Panc1 (cell line): Measurements from ENCODE around the gene PRKACB.

ENCODE experiments used
- POLR2AphosphoS5 ChIP-seq: IDR thresholded peaks from 2 replicates; pipeline ENCODE4 v1.6.1; 2012; ENCODE audit warnings: mild to moderate bottlenecking, low read depth, low read length, moderate library complexity
- REST ChIP-seq, 2 experiments: IDR thresholded peaks; 2 replicates each; pipeline ENCODE4 v1.6.1; 2011 to 2012; ENCODE audit warnings: low read depth in 2 of 2, control low read depth in 1 of 2, low read length in 1 of 2, mild to moderate bottlenecking in 1 of 2, moderate library complexity in 1 of 2; ENCODE audit not compliant: insufficient read depth in 1 of 2
- TCF7L2 ChIP-seq: IDR thresholded peaks from 2 replicates; pipeline ENCODE4 v1.6.1; 2011; ENCODE audit warnings: mild to moderate bottlenecking, low read depth, low read length, inconsistent platforms
- TF ChIP-seq, protein P1 (sequence below): fragments of 450-650 bp; IDR thresholded peaks from 2 replicates; pipeline ENCODE4 v1.5.1; 2017; ENCODE audit warnings: mild to moderate bottlenecking

- no peak for TF ChIP-seq REST (IDR thresholded peaks at IDR 0.05; ENCODE audit: insufficient read depth in 1 of 2, low read depth in 2 of 2, low read length in 1 of 2)
- TF ChIP-seq, protein P1, sequence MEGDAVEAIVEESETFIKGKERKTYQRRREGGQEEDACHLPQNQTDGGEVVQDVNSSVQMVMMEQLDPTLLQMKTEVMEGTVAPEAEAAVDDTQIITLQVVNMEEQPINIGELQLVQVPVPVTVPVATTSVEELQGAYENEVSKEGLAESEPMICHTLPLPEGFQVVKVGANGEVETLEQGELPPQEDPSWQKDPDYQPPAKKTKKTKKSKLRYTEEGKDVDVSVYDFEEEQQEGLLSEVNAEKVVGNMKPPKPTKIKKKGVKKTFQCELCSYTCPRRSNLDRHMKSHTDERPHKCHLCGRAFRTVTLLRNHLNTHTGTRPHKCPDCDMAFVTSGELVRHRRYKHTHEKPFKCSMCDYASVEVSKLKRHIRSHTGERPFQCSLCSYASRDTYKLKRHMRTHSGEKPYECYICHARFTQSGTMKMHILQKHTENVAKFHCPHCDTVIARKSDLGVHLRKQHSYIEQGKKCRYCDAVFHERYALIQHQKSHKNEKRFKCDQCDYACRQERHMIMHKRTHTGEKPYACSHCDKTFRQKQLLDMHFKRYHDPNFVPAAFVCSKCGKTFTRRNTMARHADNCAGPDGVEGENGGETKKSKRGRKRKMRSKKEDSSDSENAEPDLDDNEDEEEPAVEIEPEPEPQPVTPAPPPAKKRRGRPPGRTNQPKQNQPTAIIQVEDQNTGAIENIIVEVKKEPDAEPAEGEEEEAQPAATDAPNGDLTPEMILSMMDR, result no peak
- no peak for TF ChIP-seq POLR2AphosphoS5
- no peak for TF ChIP-seq TCF7L2
Measured at GRCh38 chr1:84254703-84255238, 110.7 kb downstream of the PRKACB start.
